HepG2 (cell line): ENCODE results near the gene SHF. TPM values are rescaled to one million over a fixed set of nuclear protein-coding genes. Genes with fewer than 3 reads are reported as not detected.

Source experiments
- ATRX ChIP-seq: sonication (generic); formaldehyde crosslinking; IDR thresholded peaks from 2 replicates; pipeline ENCODE4 v1.4.0; 2020; ENCODE audit warnings: missing genetic modification reagents, borderline replicate concordance
- HNRNPH1 ChIP-seq: fragments of 200-400 bp; formaldehyde crosslinking; optimal IDR thresholded peaks from 2 replicates; pipeline ENCODE3; 2017; ENCODE audit warnings: mild to moderate bottlenecking, low read depth, low read length
- KLF6 ChIP-seq: IDR thresholded peaks from 2 replicates; pipeline ENCODE4 v1.8.0; 2016; ENCODE audit warnings: missing biosample characterization, missing genetic modification reagents
- NR2F1 ChIP-seq, 2 experiments: fragments of 450-650 bp in 1 of 2; formaldehyde crosslinking in 1 of 2; IDR thresholded peaks; 2 replicates each; pipeline versions ENCODE4 v1.5.0 to v1.6.1; 2016 to 2020; ENCODE audit warnings: mild to moderate bottlenecking in 1 of 2, missing compliant biosample characterization in 1 of 2, missing genetic modification reagents in 1 of 2, moderate library complexity in 1 of 2
- SALL1 ChIP-seq: sonication (generic); formaldehyde crosslinking; IDR thresholded peaks from 2 replicates; pipeline ENCODE4 v1.8.0; 2022; ENCODE audit warnings: mild to moderate bottlenecking, missing genetic modification reagents
- SALL2 ChIP-seq: sonication (generic); formaldehyde crosslinking; IDR thresholded peaks from 2 replicates; pipeline ENCODE4 v1.8.1; 2023; ENCODE audit warnings: mild to moderate bottlenecking, missing genetic modification reagents, inconsistent platforms
- SYNCRIP ChIP-seq: fragments of 200-400 bp; formaldehyde crosslinking; IDR thresholded peaks from 2 replicates; pipeline ENCODE4 v1.6.1; 2018; ENCODE audit warnings: mild to moderate bottlenecking, low read depth, low read length; ENCODE audit not compliant: insufficient read depth
- TEAD3 ChIP-seq: optimal IDR thresholded peaks from 2 replicates; pipeline ENCODE3; 2016; ENCODE audit warnings: borderline replicate concordance
- ZBTB40 ChIP-seq, 2 experiments: fragments of 450-650 bp in 1 of 2; sonication (generic) in 1 of 2; formaldehyde crosslinking in 1 of 2; IDR thresholded peaks; 2 replicates each; pipeline versions ENCODE4 v1.6.1 to v1.8.0; 2016 to 2022; ENCODE audit warnings: antibody characterized with exemption in 1 of 2, mild to moderate bottlenecking in 1 of 2, missing genetic modification reagents in 1 of 2
- ZNF292 ChIP-seq: sonication (generic); formaldehyde crosslinking; IDR thresholded peaks from 2 replicates; pipeline ENCODE4 v1.8.1; 2022; ENCODE audit warnings: mild to moderate bottlenecking, low read depth, missing genetic modification reagents, borderline replicate concordance
- ZNF644 ChIP-seq: IDR thresholded peaks from 2 replicates; pipeline ENCODE4 v1.6.1; 2016; ENCODE audit warnings: low read depth
- polyA plus RNA-seq, 8 experiments: library from polyadenylated mRNA; depleted of rRNA in 3 of 8; stranded (reverse) in 7 of 8; unstranded in 1 of 8; fragments of >200 nt; fragmentation: Illumina TruSeq in 4 of 8; extraction: Trizol in 4 of 8; gene quantifications; 2 replicates each; pipeline versions ENCODE4 v1.2.1 to v1.2.3, GENCODE V29; 2011 to 2016; ENCODE audit warnings: low read depth in 4 of 8, missing spikeins in 1 of 8, mixed read lengths in 1 of 8; ENCODE audit not compliant: insufficient read depth in 1 of 8
- total RNA-seq, 5 experiments: library from RNA; depleted of rRNA; stranded (reverse); fragments of >200 nt; fragmentation: Illumina TruSeq; extraction: Trizol; gene quantifications; 2 replicates each; pipeline ENCODE4 v1.2.3, GENCODE V29; 2016; ENCODE audit warnings: low read depth in 1 of 5
- TF ChIP-seq, protein P1 (sequence below): sonication (generic); formaldehyde crosslinking; IDR thresholded peaks from 2 replicates; pipeline ENCODE4 v1.5.1; 2020; ENCODE audit warnings: missing genetic modification reagents, mild to moderate bottlenecking, borderline replicate concordance
- TF ChIP-seq, protein P2 (sequence below): sonication (generic); formaldehyde crosslinking; IDR thresholded peaks from 2 replicates; pipeline ENCODE4 v1.5.0; 2020; ENCODE audit warnings: missing genetic modification reagents, mild to moderate bottlenecking, borderline replicate concordance

Gene SHF
- total and polyA plus RNA-seq, 2 of the 13 experiments (the other 11 are each of a cell fraction or from before 2014, with no cell fraction given), result 20.9 to 25.5 TPM

- TF ChIP-seq SYNCRIP (no peak), ZNF292 (CRISPR knock-in tag) (no peak), ZBTB40 (IDR thresholded peaks at IDR 0.05) (no peak), ZBTB40 (CRISPR knock-in tag; IDR thresholded peaks at IDR 0.05) (no peak), ZNF644 (CRISPR knock-in tag) (no peak), HNRNPH1 (no peak), NR2F1 (CRISPR knock-in tag; IDR thresholded peaks at IDR 0.05) (peak; percentile 63 to 84; a peak in 3 of 4 replicates), KLF6 (CRISPR knock-in tag) (no peak), SALL1 (peak; percentile 47; the same call in 1 of the 2 replicates), SALL2 (CRISPR knock-in tag) (peak; percentile 45; the same call in 1 of the 2 replicates), ATRX (CRISPR knock-in tag) (no peak), TEAD3 (CRISPR knock-in tag) (no peak)
- TF ChIP-seq, protein P1, sequence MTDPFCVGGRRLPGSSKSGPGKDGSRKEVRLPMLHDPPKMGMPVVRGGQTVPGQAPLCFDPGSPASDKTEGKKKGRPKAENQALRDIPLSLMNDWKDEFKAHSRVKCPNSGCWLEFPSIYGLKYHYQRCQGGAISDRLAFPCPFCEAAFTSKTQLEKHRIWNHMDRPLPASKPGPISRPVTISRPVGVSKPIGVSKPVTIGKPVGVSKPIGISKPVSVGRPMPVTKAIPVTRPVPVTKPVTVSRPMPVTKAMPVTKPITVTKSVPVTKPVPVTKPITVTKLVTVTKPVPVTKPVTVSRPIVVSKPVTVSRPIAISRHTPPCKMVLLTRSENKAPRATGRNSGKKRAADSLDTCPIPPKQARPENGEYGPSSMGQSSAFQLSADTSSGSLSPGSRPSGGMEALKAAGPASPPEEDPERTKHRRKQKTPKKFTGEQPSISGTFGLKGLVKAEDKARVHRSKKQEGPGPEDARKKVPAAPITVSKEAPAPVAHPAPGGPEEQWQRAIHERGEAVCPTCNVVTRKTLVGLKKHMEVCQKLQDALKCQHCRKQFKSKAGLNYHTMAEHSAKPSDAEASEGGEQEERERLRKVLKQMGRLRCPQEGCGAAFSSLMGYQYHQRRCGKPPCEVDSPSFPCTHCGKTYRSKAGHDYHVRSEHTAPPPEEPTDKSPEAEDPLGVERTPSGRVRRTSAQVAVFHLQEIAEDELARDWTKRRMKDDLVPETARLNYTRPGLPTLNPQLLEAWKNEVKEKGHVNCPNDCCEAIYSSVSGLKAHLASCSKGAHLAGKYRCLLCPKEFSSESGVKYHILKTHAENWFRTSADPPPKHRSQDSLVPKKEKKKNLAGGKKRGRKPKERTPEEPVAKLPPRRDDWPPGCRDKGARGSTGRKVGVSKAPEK, result 0 out of 2 replicates have a peak, but pooled peaks have one; percentile 59
- TF ChIP-seq, protein P2, sequence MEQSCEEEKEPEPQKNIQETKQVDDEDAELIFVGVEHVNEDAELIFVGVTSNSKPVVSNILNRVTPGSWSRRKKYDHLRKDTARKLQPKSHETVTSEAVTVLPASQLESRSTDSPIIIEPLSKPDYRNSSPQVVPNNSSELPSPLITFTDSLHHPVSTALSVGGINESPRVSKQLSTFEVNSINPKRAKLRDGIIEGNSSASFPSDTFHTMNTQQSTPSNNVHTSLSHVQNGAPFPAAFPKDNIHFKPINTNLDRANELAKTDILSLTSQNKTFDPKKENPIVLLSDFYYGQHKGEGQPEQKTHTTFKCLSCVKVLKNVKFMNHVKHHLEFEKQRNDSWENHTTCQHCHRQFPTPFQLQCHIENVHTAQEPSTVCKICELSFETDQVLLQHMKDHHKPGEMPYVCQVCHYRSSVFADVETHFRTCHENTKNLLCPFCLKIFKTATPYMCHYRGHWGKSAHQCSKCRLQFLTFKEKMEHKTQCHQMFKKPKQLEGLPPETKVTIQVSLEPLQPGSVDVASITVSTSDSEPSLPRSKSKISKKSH, result peak; percentile 26; the same call in 1 of the 2 replicates
These were observed 792 bp downstream of the SHF start (continued) for GRCh38 chr15:45186771-45187577.
